GM21529 (cell line): ENCODE results near the gene ANGPTL2.

Experiments used
- ATAC-seq: cut with Tn5 transposase; IDR thresholded peaks from one replicate; pipeline ENCODE4 v1.9.1; 2021; ENCODE audit not compliant: unreplicated experiment

ANGPTL2 gene

GRCh38 chr9:127053960-127054359 lies 68.5 kb downstream of the ANGPTL2 start:
- ATAC-seq = no peak

- ATAC-seq = no peak
Measured at GRCh38 chr9:127053057-127053821, 69.2 kb downstream of the ANGPTL2 start.

GRCh38 chr9:127051881-127052595 lies 70.4 kb downstream of the ANGPTL2 start:
- no peak for ATAC-seq

- ATAC-seq = no peak
Measured at GRCh38 chr9:127050591-127051001, 71.8 kb downstream of the ANGPTL2 start.

- no peak for ATAC-seq
Measured at GRCh38 chr9:127050152-127050551, 72.3 kb downstream of the ANGPTL2 start.

- no peak for ATAC-seq
Measured at GRCh38 chr9:127049581-127049980, 72.9 kb downstream of the ANGPTL2 start.

GRCh38 chr9:127049044-127049443 lies 73.4 kb downstream of the ANGPTL2 start:
- no peak for ATAC-seq

GRCh38 chr9:127047971-127048370 lies 74.5 kb downstream of the ANGPTL2 start:
- no peak for ATAC-seq

- ATAC-seq = no peak
Measured at GRCh38 chr9:127045148-127045547, 77.3 kb downstream of the ANGPTL2 start.

GRCh38 chr9:127039492-127039891 lies 82.9 kb downstream of the ANGPTL2 start:
- ATAC-seq = no peak

- no peak for ATAC-seq
Measured at GRCh38 chr9:127038531-127038930, 83.9 kb downstream of the ANGPTL2 start.
